ENCODE measurements around the gene TBC1D16.

DNA sequence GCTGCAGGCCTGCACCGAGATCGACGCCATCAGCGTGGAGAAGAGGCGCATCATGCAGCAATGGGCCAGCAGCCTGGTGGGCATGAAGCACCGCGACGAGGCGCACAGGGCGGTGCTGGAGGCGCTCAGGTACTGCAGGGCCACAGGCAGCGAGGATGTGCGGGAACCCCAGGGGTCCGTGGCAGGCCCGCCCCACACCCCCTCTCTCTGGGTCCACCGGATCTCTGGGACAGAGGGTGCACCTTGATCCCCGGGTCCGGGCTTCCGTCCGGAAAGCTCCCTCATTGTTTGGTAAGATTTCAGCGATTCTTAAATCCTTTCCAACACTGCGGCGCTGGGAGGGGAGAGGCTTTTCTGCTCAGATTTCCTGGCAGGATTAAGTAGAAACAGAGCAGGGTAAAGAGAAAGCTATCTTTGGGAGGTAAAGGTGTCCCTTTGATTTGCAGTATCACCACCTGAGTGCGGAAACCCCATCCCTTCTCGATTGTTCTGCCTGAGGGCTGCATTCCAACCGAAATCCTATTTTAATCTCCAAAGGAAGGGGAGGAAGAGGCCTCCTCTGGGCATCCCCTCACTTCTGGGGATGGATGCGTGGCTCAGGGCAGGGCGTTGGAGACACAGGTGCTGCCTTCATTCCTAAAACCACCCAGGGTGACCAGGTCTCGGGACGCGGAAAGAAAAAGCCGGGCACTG lies 30.0 kb upstream of the TBC1D16 start:
- TF ChIP-seq, protein P1, sequence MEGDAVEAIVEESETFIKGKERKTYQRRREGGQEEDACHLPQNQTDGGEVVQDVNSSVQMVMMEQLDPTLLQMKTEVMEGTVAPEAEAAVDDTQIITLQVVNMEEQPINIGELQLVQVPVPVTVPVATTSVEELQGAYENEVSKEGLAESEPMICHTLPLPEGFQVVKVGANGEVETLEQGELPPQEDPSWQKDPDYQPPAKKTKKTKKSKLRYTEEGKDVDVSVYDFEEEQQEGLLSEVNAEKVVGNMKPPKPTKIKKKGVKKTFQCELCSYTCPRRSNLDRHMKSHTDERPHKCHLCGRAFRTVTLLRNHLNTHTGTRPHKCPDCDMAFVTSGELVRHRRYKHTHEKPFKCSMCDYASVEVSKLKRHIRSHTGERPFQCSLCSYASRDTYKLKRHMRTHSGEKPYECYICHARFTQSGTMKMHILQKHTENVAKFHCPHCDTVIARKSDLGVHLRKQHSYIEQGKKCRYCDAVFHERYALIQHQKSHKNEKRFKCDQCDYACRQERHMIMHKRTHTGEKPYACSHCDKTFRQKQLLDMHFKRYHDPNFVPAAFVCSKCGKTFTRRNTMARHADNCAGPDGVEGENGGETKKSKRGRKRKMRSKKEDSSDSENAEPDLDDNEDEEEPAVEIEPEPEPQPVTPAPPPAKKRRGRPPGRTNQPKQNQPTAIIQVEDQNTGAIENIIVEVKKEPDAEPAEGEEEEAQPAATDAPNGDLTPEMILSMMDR (conservative IDR thresholded peaks at IDR 0.05), result no peak
- TF ChIP-seq ZFX (IDR thresholded peaks at IDR 0.05), result no peak

Data from C4-2B (cell line).